Endothelial cell of umbilical vein (primary cell): ENCODE data around the gene SIAH3. TPM values are rescaled to one million over a fixed set of nuclear protein-coding genes. Genes with fewer than 3 reads are reported as not detected.

Experiments used
- BruUV-seq: library from RNA; stranded (reverse); fragments of 400-500 nt; replicated peaks from 2 replicates; lab custom pipeline; 2021; lab: Mats Ljungman, UMichigan
- CTCF ChIA-PET: fragments of 300-600, 350-600 bp; sonication (Branson Sonifier 250); formaldehyde crosslinking; loops from one replicate; lab custom pipeline; 2021; ENCODE audit warnings: antibody characterized with exemption, inconsistent platforms; lab: Charles Lee
- POLR2A ChIA-PET: fragments of 300-600, 350-600 bp; sonication (Branson Sonifier 250); formaldehyde crosslinking; loops from one replicate; lab custom pipeline; 2021; ENCODE audit warnings: antibody characterized with exemption, inconsistent platforms; lab: Charles Lee
- DNase-seq: peaks from one replicate; pipeline ENCODE4 v3.0.0-alpha.2; 2011; ENCODE audit warnings: low read depth, low spot score
- FAIRE-seq: peaks from 2 replicates; lab custom pipeline; 2011; peaks lifted over from hg19 to GRCh38; lab: Jason Lieb, UNC
- H2AFZ ChIP-seq: 2 replicates; pipeline ENCODE4 v1.6.0; 2012; ENCODE audit warnings: low read depth, low read length, control low read depth, inconsistent platforms
- H3K27ac ChIP-seq: 2 replicates; pipeline ENCODE4 v1.5.1; 2011; ENCODE audit warnings: low read depth, mild to moderate bottlenecking, control low read depth, low read length, moderate library complexity; ENCODE audit not compliant: insufficient read depth
- H3K27me3 ChIP-seq, 2 experiments: 2 replicates each; pipeline versions ENCODE4 v1.6.0 to v1.6.1; 2011; ENCODE audit warnings: low read length in 2 of 2, mixed read lengths in 1 of 2; ENCODE audit not compliant: control insufficient read depth in 2 of 2, insufficient read depth in 2 of 2
- H3K36me3 ChIP-seq, 2 experiments: 2 replicates in 1 of 2; 3 replicates in 1 of 2; pipeline ENCODE4 v1.5.1; 2011; ENCODE audit warnings: low read length in 2 of 2, mild to moderate bottlenecking in 1 of 2, moderate library complexity in 1 of 2; ENCODE audit not compliant: control insufficient read depth in 2 of 2, insufficient read depth in 2 of 2; ENCODE audit errors: extremely low read depth in 1 of 2
- H3K4me1 ChIP-seq: 3 replicates; pipeline ENCODE4 v1.5.1; 2011; ENCODE audit warnings: mild to moderate bottlenecking, low read length; ENCODE audit not compliant: control insufficient read depth, insufficient read depth; ENCODE audit errors: extremely low read depth
- H3K4me2 ChIP-seq: 2 replicates; pipeline ENCODE4 v1.6.1; 2011; ENCODE audit warnings: low read length, control low read depth, mixed read lengths; ENCODE audit not compliant: insufficient read depth
- H3K4me3 ChIP-seq, 3 experiments: fragments of 200-600 bp in 1 of 3; sonication (generic), shearing (Covaris generic) in 1 of 3; replicated peaks in 1 of 3; 2 replicates each; pipeline ENCODE4 v1.5.1; 2011 to 2016; ENCODE audit warnings: control low read depth in 3 of 3, low read length in 3 of 3, mild to moderate bottlenecking in 2 of 3, inconsistent platforms in 1 of 3, low read depth in 1 of 3, moderate library complexity in 1 of 3; ENCODE audit not compliant: insufficient read depth in 1 of 3
- H3K79me2 ChIP-seq: 2 replicates; pipeline ENCODE4 v1.6.0; 2012; ENCODE audit warnings: low read length, inconsistent platforms; ENCODE audit not compliant: control insufficient read depth, insufficient read depth
- H3K9ac ChIP-seq: replicated peaks from 2 replicates; pipeline ENCODE3; 2011; ENCODE audit warnings: low read length, control low read depth; ENCODE audit not compliant: insufficient read depth; ENCODE audit errors: extremely low read depth
- H3K9me1 ChIP-seq: replicated peaks from 3 replicates; pipeline ENCODE4 v1.6.0; 2011; ENCODE audit warnings: mild to moderate bottlenecking, low read length; ENCODE audit not compliant: control insufficient read depth, insufficient read depth; ENCODE audit errors: extremely low read depth
- H3K9me3 ChIP-seq: replicated peaks from 2 replicates; pipeline ENCODE4 v1.5.1; 2012; ENCODE audit warnings: low read length, inconsistent platforms; ENCODE audit not compliant: control insufficient read depth, insufficient read depth
- H4K20me1 ChIP-seq: replicated peaks from 2 replicates; pipeline ENCODE3; 2011; ENCODE audit warnings: mild to moderate bottlenecking, low read length; ENCODE audit not compliant: control insufficient read depth, insufficient read depth; ENCODE audit errors: extremely low read depth
- EZH2 ChIP-seq: IDR thresholded peaks from 2 replicates; pipeline ENCODE4 v1.6.1; 2012; ENCODE audit warnings: borderline replicate concordance, low read depth, mild to moderate bottlenecking, moderate library complexity, low read length, inconsistent platforms; ENCODE audit not compliant: severe bottlenecking
- FOS ChIP-seq: IDR thresholded peaks from 2 replicates; pipeline ENCODE4 v1.6.1; 2011; ENCODE audit warnings: mild to moderate bottlenecking, low read length, moderate library complexity, borderline replicate concordance; ENCODE audit not compliant: insufficient read depth
- GATA2 ChIP-seq: IDR thresholded peaks from 2 replicates; pipeline ENCODE4 v1.7.0; 2011; ENCODE audit warnings: low read depth, mild to moderate bottlenecking, moderate library complexity, mixed read lengths, low read length; ENCODE audit not compliant: insufficient read length, insufficient read depth
- JUN ChIP-seq: IDR thresholded peaks from 2 replicates; pipeline ENCODE4 v1.6.1; 2011; ENCODE audit warnings: borderline replicate concordance, low read depth; ENCODE audit not compliant: insufficient read length, insufficient read depth
- MYC ChIP-seq: IDR thresholded peaks from one replicate; pipeline ENCODE4 v1.6.1; 2011; ENCODE audit warnings: mild to moderate bottlenecking, low read depth, low read length
- POLR2A ChIP-seq: IDR thresholded peaks from 2 replicates; pipeline ENCODE4 v1.6.1; 2012; ENCODE audit warnings: low read depth, mild to moderate bottlenecking, control low read depth, low read length
- POLR2AphosphoS5 ChIP-seq: IDR thresholded peaks from 2 replicates; pipeline ENCODE4 v1.6.1; 2012; ENCODE audit warnings: low read depth, mild to moderate bottlenecking, control low read depth, low read length, moderate library complexity; ENCODE audit not compliant: insufficient read depth
- dilution Hi-C: fragments of 300-500 bp; cut with MboI; formaldehyde crosslinking; loops from one replicate; pipeline ENCODE4 v1.15.0; 2019; ENCODE audit warnings: low sequenced_read_pairs; ENCODE audit not compliant: extremely low pct_ligation_motif_present
- intact Hi-C: fragments of 100-400 bp; cut with micrococcal nuclease; formaldehyde crosslinking; loops from one replicate; pipeline ENCODE4 v1.10.0; 2022
- polyA plus RNA-seq, 4 experiments: library from polyadenylated mRNA; depleted of rRNA in 3 of 4; stranded (reverse) in 3 of 4; unstranded in 1 of 4; fragments of >200 nt; gene quantifications; 2 replicates each; pipeline versions ENCODE4 v1.2.1 to v1.2.3, GENCODE V29; 2011 to 2012; ENCODE audit warnings: missing spikeins in 1 of 4
- total RNA-seq: library from RNA; stranded (reverse); gene quantifications from 2 replicates; pipeline ENCODE4 v1.2.3, GENCODE V29; 2021
- TF ChIP-seq, protein P1 (sequence below), 2 donors: IDR thresholded peaks; 1 replicate in 1 of 2; 2 replicates in 1 of 2; pipeline ENCODE4 v1.5.1; 2011; ENCODE audit warnings: low read length in 2 of 2, mild to moderate bottlenecking in 2 of 2, moderate library complexity in 2 of 2, control low read depth in 1 of 2, inconsistent platforms in 1 of 2, low read depth in 1 of 2; ENCODE audit not compliant: insufficient read depth in 1 of 2; ENCODE audit errors: extremely low read depth in 1 of 2
- TF ChIP-seq, protein P2 (sequence below): IDR thresholded peaks from 2 replicates; pipeline ENCODE4 v1.6.1; 2011; ENCODE audit not compliant: insufficient read depth, insufficient read length

SIAH3 gene
- total and polyA plus RNA-seq, 2 donors (not counting 3 experiments of a cell fraction or from before 2014, with no cell fraction given) = 0.03 TPM; not detected in 1

DNA sequence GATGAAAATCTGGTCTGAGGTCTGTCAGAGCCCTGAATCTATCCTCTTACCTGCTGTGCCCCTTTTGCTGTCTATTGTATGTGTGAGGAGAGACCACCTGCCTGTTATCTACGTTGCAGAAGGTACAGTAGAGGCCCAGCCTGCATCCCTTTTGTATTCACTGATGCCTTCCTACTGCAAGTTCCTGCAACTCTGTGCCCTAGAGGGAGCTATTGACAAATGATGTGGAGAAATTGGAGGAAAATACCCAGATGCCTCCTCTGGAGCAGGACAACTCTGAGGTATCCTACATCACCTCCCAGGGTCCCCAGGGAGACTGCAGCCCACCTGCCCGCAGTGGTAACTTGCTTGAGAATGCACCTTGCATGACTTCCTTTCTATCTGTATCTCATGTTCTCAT is 33.7 kb downstream of the SIAH3 start:
- Histone ChIP-seq H3K4me3 (no peak overlapping the region), H3K4me1 (no peaks in the 10 kb centered on the region), H3K9me3 (no peaks in the 10 kb centered on the region), H3K36me3 (no peaks in the 10 kb centered on the region), H2AFZ (no peak overlapping the region), H4K20me1 (no peaks in the 10 kb centered on the region), H3K27ac (no peak overlapping the region), H3K9ac (no peak overlapping the region), H3K27me3 (peaks cover under 1 to 3% of the 10 kb centered on the region in 2 experiments), H3K79me2 (no peaks in the 10 kb centered on the region), H3K4me2 (no peak overlapping the region), H3K9me1 (no peaks in the 10 kb centered on the region)
- dilution Hi-C loops (no loop called here), intact Hi-C loops (no loop called here)
- FAIRE-seq (no peak), DNase-seq (peak; percentile 6)
- no TSS peak for BruUV-seq
- POLR2A ChIA-PET = no interaction called here
- TF ChIP-seq EZH2 (no peak), FOS (no peak), POLR2A (no peak), POLR2AphosphoS5 (no peak), MYC (no peak), GATA2 (no peak), JUN (no peak)
- TF ChIP-seq, protein P1, sequence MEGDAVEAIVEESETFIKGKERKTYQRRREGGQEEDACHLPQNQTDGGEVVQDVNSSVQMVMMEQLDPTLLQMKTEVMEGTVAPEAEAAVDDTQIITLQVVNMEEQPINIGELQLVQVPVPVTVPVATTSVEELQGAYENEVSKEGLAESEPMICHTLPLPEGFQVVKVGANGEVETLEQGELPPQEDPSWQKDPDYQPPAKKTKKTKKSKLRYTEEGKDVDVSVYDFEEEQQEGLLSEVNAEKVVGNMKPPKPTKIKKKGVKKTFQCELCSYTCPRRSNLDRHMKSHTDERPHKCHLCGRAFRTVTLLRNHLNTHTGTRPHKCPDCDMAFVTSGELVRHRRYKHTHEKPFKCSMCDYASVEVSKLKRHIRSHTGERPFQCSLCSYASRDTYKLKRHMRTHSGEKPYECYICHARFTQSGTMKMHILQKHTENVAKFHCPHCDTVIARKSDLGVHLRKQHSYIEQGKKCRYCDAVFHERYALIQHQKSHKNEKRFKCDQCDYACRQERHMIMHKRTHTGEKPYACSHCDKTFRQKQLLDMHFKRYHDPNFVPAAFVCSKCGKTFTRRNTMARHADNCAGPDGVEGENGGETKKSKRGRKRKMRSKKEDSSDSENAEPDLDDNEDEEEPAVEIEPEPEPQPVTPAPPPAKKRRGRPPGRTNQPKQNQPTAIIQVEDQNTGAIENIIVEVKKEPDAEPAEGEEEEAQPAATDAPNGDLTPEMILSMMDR (IDR thresholded peaks at IDR 0.05; ENCODE audit: extremely low read depth in 1 of 2, insufficient read depth in 1 of 2, low read depth in 1 of 2, low read length in 2 of 2) = no peak
- TF ChIP-seq, protein P2, sequence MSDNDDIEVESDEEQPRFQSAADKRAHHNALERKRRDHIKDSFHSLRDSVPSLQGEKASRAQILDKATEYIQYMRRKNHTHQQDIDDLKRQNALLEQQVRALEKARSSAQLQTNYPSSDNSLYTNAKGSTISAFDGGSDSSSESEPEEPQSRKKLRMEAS = no peak
- CTCF ChIA-PET = interaction anchor here (0.7 to 1.8 kb wide), 4 partner anchors 13 to 308 kb away, joined by 3 to 12 read pairs (median 4); no protein-coding TSS in a partner anchor
